Measurements from ENCODE around the gene PLTP.

Gene PLTP

GRCh38 chr20:45938727-45939438 is 26.9 kb upstream of the PLTP start:
- H3K9ac ChIP-seq = no peak overlapping the region
- H2AFZ ChIP-seq = no peak overlapping the region
- no peak overlapping the region for H3K4me2 ChIP-seq (ENCODE audit: low read length)
- no peaks in the 10 kb centered on the region for H3K9me3 ChIP-seq (ENCODE audit: control insufficient read depth, low read length)
- no peaks in the 10 kb centered on the region for H3K27me3 ChIP-seq (ENCODE audit: control insufficient read depth, insufficient read depth, low read length)
- no peaks in the 10 kb centered on the region for H3K4me1 ChIP-seq
- H3K36me3 ChIP-seq (ENCODE audit: control insufficient read depth, insufficient read depth, low read length) = no peaks in the 10 kb centered on the region
- H3K79me2 ChIP-seq = peaks cover 9% of the 10 kb centered on the region
- no peak overlapping the region for H3K27ac ChIP-seq
- no peak for TF ChIP-seq CTCF (IDR thresholded peaks at IDR 0.05)
- no peak overlapping the region for H3K4me3 ChIP-seq (ENCODE audit: low read depth, low read length)

GRCh38 chr20:45937765-45938164 is 25.8 kb upstream of the PLTP start:
- TF ChIP-seq CTCF (IDR thresholded peaks at IDR 0.05) = no peak

GRCh38 chr20:45935416-45936046 is 23.6 kb upstream of the PLTP start:
- peaks cover 5% of the 10 kb centered on the region for H3K4me1 ChIP-seq
- peaks cover 9% of the 10 kb centered on the region for H3K79me2 ChIP-seq
- no peak overlapping the region for H3K9ac ChIP-seq
- peak overlapping the region; percentile 82 for H3K4me2 ChIP-seq (ENCODE audit: low read length)
- no peaks in the 10 kb centered on the region for H3K36me3 ChIP-seq (ENCODE audit: control insufficient read depth, insufficient read depth, low read length)
- H3K27me3 ChIP-seq (ENCODE audit: control insufficient read depth, insufficient read depth, low read length) = no peaks in the 10 kb centered on the region
- H3K27ac ChIP-seq = peak overlapping the region; percentile 80
- H3K4me3 ChIP-seq (ENCODE audit: low read depth, low read length) = peak overlapping the region; percentile 97
- H3K9me3 ChIP-seq (ENCODE audit: control insufficient read depth, low read length) = no peaks in the 10 kb centered on the region
- peak overlapping the region; percentile 72 for H2AFZ ChIP-seq
- no peak for TF ChIP-seq CTCF (IDR thresholded peaks at IDR 0.05)

More at GRCh38 chr20:45937765-45938164, 25.8 kb upstream of the PLTP start:
- Histone ChIP-seq H3K9me3 (ENCODE audit: control insufficient read depth, low read length) (no peaks in the 10 kb centered on the region), H3K4me2 (ENCODE audit: low read length) (no peak overlapping the region), H3K27me3 (ENCODE audit: control insufficient read depth, insufficient read depth, low read length) (no peaks in the 10 kb centered on the region), H3K4me1 (peaks cover 5% of the 10 kb centered on the region), H3K36me3 (ENCODE audit: control insufficient read depth, insufficient read depth, low read length) (no peaks in the 10 kb centered on the region), H3K4me3 (ENCODE audit: low read depth, low read length) (no peak overlapping the region), H3K27ac (no peak overlapping the region), H3K79me2 (peaks cover 9% of the 10 kb centered on the region), H3K9ac (no peak overlapping the region), H2AFZ (no peak overlapping the region)

GRCh38 chr20:45934586-45935415 is 22.8 kb upstream of the PLTP start, which contains the start of gene PCIF1:
Gene PCIF1 (plus strand): TSS chr20:45934683. CDS start chr20:45939000, 4,317 bp downstream.
- no peaks in the 10 kb centered on the region for H3K9me3 ChIP-seq (ENCODE audit: control insufficient read depth, low read length)

More at GRCh38 chr20:45934586-45935415, 22.8 kb upstream of the PLTP start, which contains the start of gene PCIF1:
- H3K27me3 ChIP-seq (ENCODE audit: control insufficient read depth, insufficient read depth, low read length) = no peaks in the 10 kb centered on the region
- H2AFZ ChIP-seq = peak within 1 kb of the TSS; percentile 83
- peak within 1 kb of the TSS; percentile 95 for H3K27ac ChIP-seq
- H3K4me3 ChIP-seq (ENCODE audit: low read depth, low read length) = peak within 1 kb of the TSS; percentile 97
- H3K4me1 ChIP-seq = peaks cover 5% of the 10 kb centered on the region
- peak within 1 kb of the TSS; percentile 91 for H3K9ac ChIP-seq
- no peaks in the 10 kb centered on the region for H3K36me3 ChIP-seq (ENCODE audit: control insufficient read depth, insufficient read depth, low read length)
- peak; percentile 19 for TF ChIP-seq CTCF (IDR thresholded peaks at IDR 0.05)
- H3K79me2 ChIP-seq = peaks cover 9% of the 10 kb centered on the region
- H3K4me2 ChIP-seq (ENCODE audit: low read length) = peak within 1 kb of the TSS; percentile 82
